Right ventricle myocardium inferior (tissue), 1 donor: ENCODE data around the gene SYNM. TPM values are rescaled to one million over a fixed set of nuclear protein-coding genes. Genes with fewer than 3 reads are reported as not detected.

Experiments
- ATAC-seq: fragments of 200-7000 bp; cut with Tn5 transposase; one replicate; pipeline ENCODE4 v1.9.1; 2020; ENCODE audit warnings: mild to moderate bottlenecking, moderate library complexity
- DNase-seq: peaks from one replicate; pipeline ENCODE4 v3.0.0; 2021; ENCODE audit errors: missing footprints
- intact Hi-C: fragments of 100-400 bp; cut with DNase I; formaldehyde crosslinking; loops from one replicate; pipeline ENCODE4 v1.11.0; 2022
- total RNA-seq: library from RNA; stranded (reverse); fragmentation: NEBNext Ultra II Directional; extraction: Animal tissue kit (Norgen Biotek cat#: 25700); gene quantifications from one replicate; pipeline ENCODE4 v1.2.1, GENCODE V29; 2021
- donor health status: DM: no; HTN: yes; CAD: no; lungs with severe emphysema.

Gene SYNM
- total RNA-seq, 1 donor from 2014 or later = 311 TPM

DNA sequence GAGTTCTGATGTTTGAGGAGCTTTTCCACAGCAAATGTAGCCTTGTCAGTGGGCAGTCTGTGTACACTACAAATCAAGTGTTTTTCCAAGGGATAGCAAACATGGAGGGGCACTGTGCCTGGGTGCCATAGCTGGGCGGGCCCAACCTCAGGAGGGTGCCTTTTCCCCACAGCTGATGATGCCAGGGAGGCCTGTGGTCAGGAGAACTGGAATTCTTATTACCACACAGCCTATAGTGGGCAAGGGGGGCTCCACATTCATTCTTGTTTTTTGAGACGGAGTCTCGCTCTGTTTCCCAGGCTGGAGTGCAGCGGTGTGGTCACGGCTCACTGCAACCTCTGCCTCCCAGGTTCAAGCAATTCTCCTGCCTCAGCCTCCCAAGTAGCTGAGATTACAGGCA, 41.8 kb downstream of the SYNM start:
- ATAC-seq = no peak
- no peak for DNase-seq
- intact Hi-C loops = no loop called here

DNA sequence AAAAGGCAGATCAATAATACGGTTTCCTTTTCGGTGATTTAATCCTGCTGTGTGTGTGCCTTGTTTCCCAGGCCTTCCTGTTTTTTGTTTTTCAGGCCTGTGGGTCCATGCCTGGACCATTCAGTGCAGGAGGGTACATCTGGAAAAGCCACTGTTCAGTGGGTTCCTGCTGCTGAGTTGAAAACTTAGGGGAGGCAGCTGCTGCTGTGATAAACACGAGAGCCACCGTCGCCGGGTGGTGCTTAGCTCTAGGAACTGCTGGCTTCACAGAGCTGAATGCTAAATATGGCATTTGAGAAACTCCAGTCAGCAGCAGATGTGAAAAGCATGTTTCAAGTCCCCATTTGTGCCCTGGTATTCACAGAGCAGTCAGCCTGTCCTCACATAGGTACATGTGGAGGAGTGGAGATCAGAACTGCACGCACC, 44.0 kb downstream of the SYNM start:
- DNase-seq (no peak), ATAC-seq (peak; percentile 58)
- intact Hi-C loops = no loop called here

DNA sequence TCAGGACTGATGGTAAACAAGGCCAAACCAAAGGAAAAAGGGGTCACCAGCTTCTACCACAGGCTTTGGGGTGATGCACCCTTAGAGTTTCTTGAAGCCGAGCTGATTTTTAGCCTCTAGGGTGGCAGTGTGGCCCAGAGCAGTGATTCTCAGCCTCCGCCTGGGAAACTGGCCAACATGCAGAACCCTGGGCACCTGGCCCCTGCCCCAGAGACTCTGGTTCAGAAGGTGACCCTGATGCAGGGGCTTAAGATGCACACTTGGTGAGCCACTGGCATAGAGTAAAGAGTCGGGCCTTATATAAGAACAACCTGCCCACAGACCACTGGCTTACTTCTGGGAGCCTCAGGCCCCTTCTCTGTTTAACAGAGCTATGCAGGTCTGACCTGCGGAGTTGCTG, 44.5 kb downstream of the SYNM start:
- intact Hi-C loops = no loop called here
- DNase-seq = no peak
- peak; percentile 47 for ATAC-seq

DNA sequence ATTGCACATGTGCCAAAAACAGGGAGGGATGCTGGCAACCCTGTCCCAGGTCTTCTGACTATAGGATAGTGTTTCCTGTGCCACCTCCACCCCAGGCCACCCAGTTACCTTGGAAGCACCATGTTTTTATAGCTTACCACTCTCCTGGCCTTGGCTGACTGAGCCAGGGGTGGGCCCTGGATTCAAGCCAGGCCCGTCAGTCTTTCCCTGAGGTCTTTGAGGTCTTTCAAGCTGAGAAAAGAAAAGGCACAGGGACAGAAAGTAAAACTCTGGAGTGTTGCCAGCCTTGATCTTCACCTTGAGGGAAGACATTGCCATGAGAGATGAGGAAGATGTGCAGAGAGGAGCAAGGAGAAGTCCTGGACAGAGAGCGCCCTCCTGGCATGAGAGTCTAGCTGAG, 46.3 kb downstream of the SYNM start:
- ATAC-seq (no peak), DNase-seq (no peak)
- intact Hi-C loops = no loop called here

DNA sequence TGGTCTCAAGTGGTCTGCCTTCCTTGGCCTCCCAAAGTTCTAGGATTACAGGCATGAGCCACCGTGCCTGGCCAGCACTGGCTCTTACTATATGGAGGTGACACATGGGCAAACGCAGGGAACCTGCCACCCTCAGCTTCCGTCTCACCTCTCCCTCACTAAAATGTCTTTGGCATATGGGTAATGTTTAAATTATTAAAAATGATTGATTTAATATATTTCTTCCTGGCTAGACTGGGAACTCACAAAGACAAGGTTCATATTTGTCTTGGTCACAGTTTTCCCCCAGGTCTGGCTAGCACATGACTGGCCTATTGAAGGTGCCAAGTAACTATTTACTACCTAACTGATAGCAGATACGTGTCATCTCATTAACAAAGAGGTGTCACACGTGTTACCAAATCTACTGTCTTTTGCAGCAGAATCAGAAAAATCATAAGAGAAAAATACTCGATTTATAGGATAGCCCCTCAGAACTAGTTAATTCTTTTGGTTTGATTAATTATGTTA, 48.2 kb downstream of the SYNM start:
- no peak for DNase-seq
- intact Hi-C loops = no loop called here
- no peak for ATAC-seq

DNA sequence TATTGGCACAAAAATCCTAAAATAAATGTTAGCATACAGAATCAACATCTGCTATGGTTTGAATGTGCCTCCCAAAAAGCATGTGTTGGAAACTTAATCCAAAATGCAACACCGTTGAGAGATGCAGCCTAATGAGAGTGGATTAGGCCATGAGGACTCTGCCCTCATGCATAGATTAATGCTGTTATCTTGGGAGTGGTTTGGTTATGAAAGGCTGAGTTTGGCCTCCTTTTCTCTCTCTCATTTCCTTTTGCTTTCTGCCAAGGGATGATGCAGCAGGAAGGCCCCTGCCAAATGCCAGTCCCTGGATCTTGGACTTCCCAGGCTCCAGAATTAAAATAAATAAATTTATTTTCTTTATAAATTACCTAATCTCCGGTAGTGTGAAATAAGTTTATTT, 49.4 kb downstream of the SYNM start:
- intact Hi-C loops = no loop called here
- no peak for DNase-seq
- no peak for ATAC-seq

DNA sequence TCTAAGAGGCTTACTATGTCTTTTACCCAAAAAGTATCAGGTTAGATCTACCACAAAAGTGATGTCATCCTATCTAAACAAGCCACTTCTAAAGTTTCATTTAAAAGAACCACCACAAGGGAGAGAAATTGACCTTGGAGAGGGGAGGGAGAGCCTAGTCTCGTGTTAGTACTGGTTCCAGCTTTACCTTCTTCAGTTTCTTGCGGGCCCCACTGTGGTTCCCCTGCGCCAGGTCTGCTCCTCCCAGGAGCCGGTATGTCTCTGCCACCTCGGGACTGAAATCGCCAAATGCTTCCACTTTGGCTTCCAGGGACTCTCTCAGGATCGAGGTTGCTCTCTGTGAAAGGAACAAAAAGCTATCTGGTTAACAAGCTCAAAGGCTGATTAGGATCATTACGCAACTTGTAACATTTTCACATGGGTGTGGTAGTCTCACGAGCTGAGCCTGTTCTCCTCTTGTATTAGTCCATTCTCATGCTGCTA, 51.1 kb downstream of the SYNM start:
- ATAC-seq (no peak), DNase-seq (no peak)
- intact Hi-C loops = no loop called here

DNA sequence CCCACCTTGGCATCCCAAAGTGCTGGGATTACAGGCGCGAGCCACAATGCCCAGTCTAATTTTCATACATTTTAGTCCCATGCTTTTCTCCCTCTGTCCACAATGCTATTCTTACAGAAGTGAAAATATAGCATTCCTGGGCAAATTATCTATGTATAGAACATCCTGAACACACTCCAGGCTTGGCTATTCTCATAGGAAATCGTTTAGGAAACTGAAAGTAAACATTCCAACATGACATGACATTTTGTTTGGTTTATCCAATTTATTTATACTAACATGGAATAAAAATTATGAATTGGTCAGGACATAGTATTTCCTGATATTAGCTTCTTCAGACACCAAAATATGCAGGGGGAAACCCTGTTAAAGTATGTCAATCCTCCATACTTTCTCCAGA, 52.6 kb downstream of the SYNM start:
- ATAC-seq = no peak
- intact Hi-C loops = no loop called here

DNA sequence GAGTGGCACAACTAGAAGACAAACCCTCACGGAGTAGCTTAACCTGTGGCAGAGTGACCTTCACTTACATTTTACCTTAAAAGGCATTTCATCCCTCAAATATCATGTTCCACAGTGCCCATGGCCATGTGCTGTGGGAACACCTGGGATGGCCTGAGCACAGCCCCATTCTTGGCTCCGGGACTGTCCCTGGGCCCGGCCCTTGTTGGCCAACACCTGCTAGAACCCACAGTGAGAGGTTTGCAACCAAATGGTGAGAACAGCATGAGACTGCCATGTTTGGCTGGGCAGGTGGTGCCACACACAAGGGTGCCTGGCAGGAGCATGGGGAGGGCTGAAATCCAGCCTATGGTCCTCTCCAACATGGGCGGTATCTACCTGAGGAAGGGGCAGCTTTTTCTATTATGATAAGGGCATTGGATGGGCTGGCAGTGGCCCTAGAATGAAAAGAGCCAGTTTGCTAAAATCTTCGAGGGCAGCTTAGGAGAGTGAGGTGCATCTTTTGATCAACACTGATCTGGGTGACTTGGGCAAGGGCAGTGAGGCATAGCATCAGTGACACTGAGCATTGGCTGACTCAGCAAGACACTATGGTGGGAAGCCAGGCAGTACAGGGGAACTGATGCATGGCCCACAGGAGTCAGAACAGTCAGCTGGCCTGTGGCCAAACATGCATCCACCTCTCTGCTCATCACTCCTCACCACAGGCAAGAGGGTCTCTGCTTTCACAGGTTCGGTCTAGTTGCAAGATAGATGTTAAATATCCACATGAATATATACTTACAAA, 53.9 kb downstream of the SYNM start:
- DNase-seq = no peak
- no peak for ATAC-seq
- intact Hi-C loops = no loop called here

More for the DNA sequence above, 52.6 kb downstream of the SYNM start:
- DNase-seq = no peak

DNA sequence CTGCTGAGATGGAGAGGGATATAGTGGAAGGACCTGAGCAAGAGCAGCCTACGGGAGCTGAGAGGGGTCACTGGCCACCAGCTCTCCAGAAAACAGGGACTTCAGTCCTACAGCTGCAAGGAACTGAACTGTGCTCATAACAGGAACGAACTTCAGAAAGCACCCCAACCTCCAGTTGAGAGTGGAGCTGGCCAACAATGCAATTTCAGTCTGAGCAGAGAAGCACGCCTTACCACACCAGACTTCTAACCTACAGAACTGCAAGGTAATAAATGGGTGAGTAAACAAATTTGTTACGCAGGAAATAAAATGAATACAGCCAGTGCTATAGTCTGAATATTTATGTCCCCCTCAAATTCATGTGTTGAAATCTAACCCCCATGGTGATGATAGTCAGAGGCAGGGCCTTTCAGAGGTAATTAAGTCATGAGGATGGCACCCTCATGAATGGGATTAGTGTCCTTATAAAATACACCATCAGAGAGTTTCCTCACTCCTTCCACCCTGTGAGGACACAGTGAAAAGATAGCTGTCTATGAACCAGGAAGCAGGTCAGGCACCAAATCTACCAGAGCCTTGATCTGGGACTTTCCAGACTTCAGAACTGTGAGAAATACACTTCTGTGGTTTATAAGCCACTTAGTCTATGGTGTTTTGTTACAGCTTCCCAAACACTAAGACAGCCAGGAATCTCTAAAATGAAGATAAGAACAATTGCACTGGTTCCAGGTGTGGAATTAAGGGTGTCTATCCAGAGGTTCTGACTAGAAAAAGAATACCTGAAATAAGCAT, 58.6 kb downstream of the SYNM start:
- DNase-seq (no peak), ATAC-seq (no peak)
- intact Hi-C loops = no loop called here

DNA sequence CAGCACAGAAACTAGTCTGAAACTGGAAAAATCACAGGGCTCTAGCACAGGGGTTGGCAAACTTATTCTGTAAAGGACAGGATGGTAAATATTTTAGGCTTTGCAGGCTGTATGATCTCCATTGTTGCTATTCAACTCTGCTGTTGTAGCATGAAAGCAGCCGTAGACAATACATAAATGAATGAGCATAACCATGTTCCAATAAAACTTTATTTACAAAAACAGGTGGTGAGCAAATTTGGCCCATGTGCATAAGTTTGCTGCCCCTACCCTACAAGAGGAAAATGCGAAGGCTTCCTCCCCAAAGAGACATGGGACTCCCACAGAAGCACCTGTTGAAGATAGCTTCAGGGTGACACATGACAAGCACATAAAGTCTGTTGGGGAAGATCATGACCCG, 59.2 kb downstream of the SYNM start:
- intact Hi-C loops = no loop called here
- ATAC-seq (no peak), DNase-seq (no peak)

DNA sequence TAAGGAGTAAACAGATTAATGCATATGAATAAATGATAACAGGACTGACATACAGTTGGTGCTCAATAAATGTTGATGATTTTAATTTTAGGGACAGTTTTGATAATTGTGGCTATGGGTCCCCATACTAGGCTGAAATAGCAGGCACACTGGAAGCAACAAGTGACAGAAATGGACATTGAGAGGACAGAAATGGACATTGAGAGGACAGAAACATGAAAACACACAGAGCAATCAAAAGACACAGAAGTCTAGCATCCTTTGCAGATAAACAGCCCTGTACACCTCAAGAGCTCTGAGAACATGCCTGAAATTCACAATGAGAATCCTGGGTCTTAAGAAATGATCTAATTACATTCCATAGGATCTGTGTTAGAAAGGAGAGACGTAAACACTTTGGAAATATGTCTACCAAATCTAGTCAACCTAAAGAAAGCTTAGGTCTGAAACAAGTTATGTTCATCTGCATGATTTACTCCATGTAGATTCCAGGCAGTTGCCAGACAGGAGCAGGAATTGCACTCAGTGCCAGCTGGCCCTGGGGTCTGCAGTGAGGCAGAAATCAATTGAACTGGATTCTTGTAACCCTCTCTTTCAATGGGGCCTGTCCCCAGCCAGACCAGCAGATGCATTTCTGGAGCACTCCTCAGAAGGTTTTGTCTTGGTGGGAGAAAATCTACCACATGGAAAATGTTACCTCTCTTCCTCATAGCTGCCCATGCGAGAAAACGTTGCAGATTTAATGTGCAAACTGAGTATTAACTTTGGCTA, 60.3 kb downstream of the SYNM start:
- no peak for DNase-seq
- intact Hi-C loops = no loop called here
- ATAC-seq = no peak

DNA sequence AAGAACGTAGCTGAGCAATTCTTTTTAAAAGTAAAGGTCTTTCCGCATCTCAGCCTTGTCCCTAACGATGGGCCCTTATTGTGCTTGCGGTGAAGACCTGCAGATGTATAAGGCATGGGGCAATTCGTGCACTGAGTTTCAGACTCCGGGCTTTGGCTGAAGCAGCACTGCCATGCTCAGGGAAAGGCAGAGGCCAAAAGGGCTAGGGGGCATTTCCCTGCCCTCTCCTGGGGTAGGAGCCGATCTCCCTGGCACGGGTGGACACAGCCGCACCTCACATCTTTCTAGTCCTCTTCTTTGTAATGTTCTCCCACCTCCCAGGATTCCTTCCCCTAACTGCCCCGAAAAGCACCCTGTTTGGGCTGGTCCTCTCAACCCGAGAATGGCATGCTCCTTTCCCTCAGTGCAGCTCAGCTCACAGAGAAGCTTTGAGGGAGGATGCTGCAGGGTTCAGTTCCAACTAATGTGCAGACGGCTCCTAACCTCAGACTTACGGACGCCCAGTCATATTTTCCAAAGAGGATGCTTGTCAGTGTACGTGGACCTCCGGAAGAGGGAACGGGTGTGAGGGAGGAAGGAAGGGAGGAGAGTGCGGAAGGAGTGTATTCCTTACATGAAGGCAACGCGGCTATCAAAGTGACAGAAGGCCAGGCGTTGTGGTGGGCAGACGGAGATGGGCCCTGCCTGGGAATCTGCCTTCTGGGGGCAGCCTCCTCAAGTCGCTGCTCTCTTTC, 61.2 kb downstream of the SYNM start:
- DNase-seq (no peak), ATAC-seq (no peak)
- intact Hi-C loops = no loop called here

DNA sequence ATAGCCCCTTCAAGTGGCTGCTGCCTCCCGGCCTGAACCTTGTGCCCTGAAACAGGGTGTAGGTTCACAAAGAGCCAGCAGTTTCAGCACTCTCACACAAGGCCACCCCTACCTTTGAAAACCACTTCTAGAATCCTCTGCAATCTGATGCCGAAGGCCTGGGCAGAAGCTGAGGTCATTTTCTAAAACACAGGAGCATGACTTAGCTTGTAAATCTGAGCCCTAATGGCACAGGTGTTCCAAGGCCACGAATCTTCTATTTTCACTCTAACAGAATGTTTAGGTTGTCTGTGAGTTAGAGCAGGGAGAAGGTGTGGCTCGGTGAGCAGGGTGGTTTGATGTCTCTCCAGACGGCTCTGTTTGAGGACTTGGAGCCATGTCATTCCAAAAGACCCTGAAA, 62.3 kb downstream of the SYNM start:
- ATAC-seq (no peak), DNase-seq (no peak)
- intact Hi-C loops = no loop called here

DNA sequence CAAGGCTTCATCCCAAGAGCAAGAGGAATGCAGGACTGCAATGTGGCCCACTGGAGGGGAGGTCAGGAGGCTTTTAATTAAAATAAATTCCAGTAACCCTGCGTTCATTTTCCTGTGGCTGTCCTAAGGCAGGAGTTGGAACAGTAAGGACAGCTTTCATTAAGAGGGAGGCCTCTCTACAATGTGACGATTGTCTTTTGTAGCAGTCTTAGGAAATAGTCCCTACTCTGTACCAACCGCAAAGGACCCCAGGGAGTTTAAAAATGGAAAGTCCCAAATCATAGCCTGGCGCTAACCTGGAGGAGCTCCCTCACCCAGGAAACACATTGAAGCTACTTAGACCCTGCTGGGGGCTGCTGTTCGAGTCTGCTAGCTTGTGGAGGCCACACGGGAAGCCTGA, 62.8 kb downstream of the SYNM start:
- ATAC-seq = no peak
- DNase-seq = no peak
- intact Hi-C loops = no loop called here

DNA sequence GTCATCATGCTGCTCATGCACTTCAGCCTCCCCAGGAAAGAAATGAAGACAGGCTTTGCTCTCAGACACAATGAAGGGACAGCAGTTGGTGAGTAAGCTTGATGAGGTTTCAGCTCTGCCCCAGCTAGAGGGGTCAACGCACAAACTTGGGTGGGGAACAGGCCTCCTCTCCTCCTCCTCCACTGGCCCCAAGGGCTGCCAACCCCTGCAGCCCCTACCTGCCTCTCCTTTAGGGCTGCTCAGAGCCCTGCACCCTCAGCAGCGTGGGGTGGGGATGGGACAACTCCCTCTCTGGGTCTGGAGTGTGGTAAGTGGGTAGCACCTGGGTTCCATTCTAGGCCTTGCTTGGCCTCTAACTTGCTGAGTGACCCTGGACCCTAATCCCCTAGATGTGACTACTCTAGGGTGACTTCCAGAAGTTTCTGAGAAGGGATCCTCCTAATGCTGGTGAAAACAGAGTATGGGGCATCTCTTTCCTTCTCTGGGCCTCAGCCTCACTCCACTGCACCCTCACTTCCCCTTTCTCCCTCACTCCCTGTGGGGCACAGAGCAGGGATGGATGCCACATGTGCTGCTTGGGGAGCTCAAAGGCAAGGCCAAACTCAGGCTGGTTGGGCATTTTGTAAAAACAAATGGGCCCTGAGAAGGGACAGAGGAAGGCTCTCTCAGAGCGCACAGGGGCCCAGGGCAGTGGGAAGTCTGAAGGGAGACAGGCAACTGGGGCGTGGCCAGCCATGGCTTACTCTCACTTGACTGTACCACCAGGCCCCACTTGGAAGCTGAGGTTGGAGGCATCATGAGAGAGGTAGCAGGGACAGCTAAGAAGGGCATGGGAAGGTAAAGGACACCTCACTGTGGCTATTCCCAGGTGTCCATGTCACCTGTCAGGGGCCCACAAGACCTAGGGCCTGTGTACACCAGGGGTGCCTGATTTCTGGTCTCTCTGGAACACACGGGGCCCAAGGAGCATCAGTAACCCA, 64.0 kb downstream of the SYNM start:
- no peak for DNase-seq
- intact Hi-C loops = no loop called here
- ATAC-seq = no peak

DNA sequence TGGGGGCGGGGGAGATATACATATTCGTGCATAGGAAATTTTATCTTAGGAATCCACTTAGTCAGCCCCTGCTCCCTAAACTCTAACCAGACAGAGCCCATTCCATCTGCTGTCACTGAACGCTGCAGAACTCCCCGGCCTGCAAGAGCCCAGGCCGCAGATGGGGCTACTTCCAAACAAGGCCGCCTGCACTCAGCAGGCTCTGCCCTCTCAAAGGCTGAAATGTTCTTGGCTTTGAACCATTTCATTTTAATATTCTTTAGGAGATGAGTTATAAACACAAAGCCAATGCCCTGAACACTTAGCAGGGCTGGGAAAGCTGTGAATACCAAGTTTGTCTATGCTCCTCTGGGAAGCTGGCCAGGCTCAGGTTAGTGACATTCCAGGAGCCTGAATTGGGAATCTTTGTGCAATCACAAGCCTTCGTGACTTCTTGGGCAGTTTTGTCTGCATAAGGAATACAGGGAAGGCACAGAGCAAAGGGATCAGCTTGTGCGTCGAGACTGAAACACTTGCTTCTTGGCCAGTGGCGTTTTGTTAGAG, 65.0 kb downstream of the SYNM start:
- intact Hi-C loops = loop anchor here (1.0 to 5.0 kb wide), 4 partner anchors 33 to 68 kb away; no protein-coding TSS in a partner anchor
- no peak for DNase-seq
- peak; percentile 61 for ATAC-seq
